Measurements from ENCODE around the gene CLMN. TPM values are rescaled to one million over a fixed set of nuclear protein-coding genes. Genes with fewer than 3 reads are reported as not detected.

CLMN gene
- total RNA-seq, 1 experiment from 2014 or later, result 111 TPM

DNA sequence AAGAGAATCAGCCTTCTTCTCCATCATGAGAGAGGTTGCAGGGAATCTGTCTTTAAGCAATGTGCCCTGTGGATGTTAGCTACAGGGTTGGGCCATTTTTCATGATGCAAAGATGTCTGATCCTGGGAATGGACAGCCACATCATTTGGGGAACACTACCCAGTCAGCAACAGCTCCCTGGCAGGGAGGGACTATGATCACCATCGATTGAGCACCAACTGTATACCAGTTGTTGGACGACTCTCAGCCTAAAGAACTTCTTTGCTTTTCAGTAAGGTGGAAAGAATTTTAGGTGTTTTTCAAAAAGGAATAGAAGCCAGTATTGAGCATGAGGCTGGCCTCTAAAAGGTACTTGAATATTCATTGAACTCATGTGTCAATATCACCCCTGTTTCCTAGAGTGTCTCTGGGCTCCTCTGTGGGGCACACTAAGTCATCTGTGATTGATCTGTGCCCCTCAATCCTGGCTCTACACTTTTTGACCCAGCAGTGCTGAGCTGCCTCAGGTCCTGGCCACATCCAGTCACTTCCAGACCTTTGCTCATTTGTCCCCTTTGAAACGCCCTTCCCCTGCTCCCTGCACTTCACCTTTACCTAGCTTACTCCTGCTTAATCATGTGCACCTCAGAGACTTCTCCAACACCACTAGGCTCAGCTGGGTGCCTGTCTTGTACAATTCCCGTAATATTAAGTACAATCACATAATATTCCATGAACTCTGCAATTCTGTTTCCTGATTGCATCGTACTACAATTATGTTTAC, 2.2 kb upstream of the CLMN start:
- peak overlapping the region; percentile 19 for H3K27ac Mint-ChIP-seq (ENCODE audit: unreplicated experiment)
- no peak overlapping the region for H3K4me3 Mint-ChIP-seq (ENCODE audit: low read depth, unreplicated experiment)
- no peaks in the 10 kb centered on the region for H3K27me3 Mint-ChIP-seq (ENCODE audit: unreplicated experiment)
- CTCF ChIA-PET, result no interaction called here
- BruUV-seq (replicated peaks), result no TSS peak
- no peaks in the 10 kb centered on the region for H3K9me3 Mint-ChIP-seq (ENCODE audit: low read depth, unreplicated experiment)
- DNase-seq, result no peak
- H3K36me3 Mint-ChIP-seq (ENCODE audit: insufficient read depth, unreplicated experiment), result peaks cover 36% of the 10 kb centered on the region
- peaks cover 39% of the 10 kb centered on the region for H3K4me1 Mint-ChIP-seq (ENCODE audit: low read depth, unreplicated experiment)
- intact Hi-C loops (cut with micrococcal nuclease; ENCODE audit: unreplicated experiment), result no loop called here
- no peak for TF ChIP-seq CTCF (IDR thresholded peaks at IDR 0.05; ENCODE audit: unreplicated experiment)

- H3K27me3 Mint-ChIP-seq (ENCODE audit: unreplicated experiment), result no peaks in the 10 kb centered on the region
- intact Hi-C loops (cut with micrococcal nuclease; ENCODE audit: unreplicated experiment), result no loop called here
- no peaks in the 10 kb centered on the region for H3K9me3 Mint-ChIP-seq (ENCODE audit: low read depth, unreplicated experiment)
- peaks cover 47% of the 10 kb centered on the region for H3K4me1 Mint-ChIP-seq (ENCODE audit: low read depth, unreplicated experiment)
- CTCF ChIA-PET, result no interaction called here
- peak overlapping the region; percentile 9 for H3K27ac Mint-ChIP-seq (ENCODE audit: unreplicated experiment)
- no TSS peak for BruUV-seq (replicated peaks)
- peak overlapping the region; percentile 97 for H3K4me3 Mint-ChIP-seq (ENCODE audit: low read depth, unreplicated experiment)
- peaks cover 38% of the 10 kb centered on the region for H3K36me3 Mint-ChIP-seq (ENCODE audit: insufficient read depth, unreplicated experiment)
- TF ChIP-seq CTCF (IDR thresholded peaks at IDR 0.05; ENCODE audit: unreplicated experiment), result no peak
- no peak for DNase-seq
These were observed 1.4 kb upstream of the CLMN start for GRCh38 chr14:95320955-95321600.

DNA sequence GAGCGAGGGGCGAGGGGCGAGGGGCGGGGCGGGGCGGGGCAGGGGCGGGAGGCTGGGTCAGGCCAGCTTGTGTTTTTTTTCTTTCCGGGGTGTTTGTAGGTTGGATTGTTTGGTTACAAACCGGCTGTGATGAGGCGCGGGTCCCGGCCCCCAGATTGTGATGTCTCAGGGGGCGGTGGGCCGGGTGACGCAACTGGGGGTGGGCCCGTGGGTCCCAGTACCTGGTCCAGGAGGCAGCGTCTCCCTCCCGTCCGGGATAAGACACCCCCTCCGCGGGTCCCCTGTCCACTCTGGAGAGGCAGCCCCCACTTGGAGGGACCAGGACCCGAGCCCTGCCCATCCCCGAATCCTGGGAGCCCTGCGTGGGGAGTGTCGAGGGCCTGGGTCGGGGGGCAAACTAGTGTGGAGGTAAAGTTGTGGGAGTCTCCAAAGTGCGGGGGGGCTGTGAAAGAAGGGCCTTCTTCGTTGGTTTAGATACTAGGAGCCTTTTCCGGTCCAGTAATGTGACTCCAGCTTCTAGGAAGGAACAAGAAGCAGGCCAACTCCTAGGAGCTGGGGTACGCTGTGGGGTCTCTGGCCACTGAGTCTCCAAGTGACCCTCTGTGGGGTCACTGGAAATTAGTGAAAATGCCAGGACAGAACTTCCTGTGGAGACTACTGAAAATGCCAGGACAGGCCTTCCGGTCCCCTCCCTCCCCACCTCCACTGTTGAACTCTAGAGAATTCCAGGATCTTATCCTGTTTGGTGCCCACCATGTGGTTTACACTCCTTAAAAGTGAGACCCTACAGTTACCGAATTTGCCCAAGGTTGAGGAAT, 579 bp upstream of the CLMN start:
- TSS peak; percentile 39 for BruUV-seq (replicated peaks)
- TF ChIP-seq CTCF (IDR thresholded peaks at IDR 0.05; ENCODE audit: unreplicated experiment), result no peak
- DNase-seq, result no peak
- Mint-ChIP-seq H3K36me3 (ENCODE audit: insufficient read depth, unreplicated experiment) (peaks cover 38% of the 10 kb centered on the region), H3K4me3 (ENCODE audit: low read depth, unreplicated experiment) (peak overlapping the region; percentile 97), H3K27ac (ENCODE audit: unreplicated experiment) (peak overlapping the region; percentile 39), H3K9me3 (ENCODE audit: low read depth, unreplicated experiment) (no peaks in the 10 kb centered on the region), H3K27me3 (ENCODE audit: unreplicated experiment) (no peaks in the 10 kb centered on the region), H3K4me1 (ENCODE audit: low read depth, unreplicated experiment) (peaks cover 55% of the 10 kb centered on the region)
- CTCF ChIA-PET, result no interaction called here
- intact Hi-C loops (cut with micrococcal nuclease; ENCODE audit: unreplicated experiment), result no loop called here

- Mint-ChIP-seq H3K4me3 (ENCODE audit: low read depth, unreplicated experiment) (peak overlapping the region; percentile 97), H3K9me3 (ENCODE audit: low read depth, unreplicated experiment) (no peaks in the 10 kb centered on the region), H3K36me3 (ENCODE audit: insufficient read depth, unreplicated experiment) (peaks cover 47% of the 10 kb centered on the region), H3K4me1 (ENCODE audit: low read depth, unreplicated experiment) (peaks cover 71% of the 10 kb centered on the region), H3K27me3 (ENCODE audit: unreplicated experiment) (no peaks in the 10 kb centered on the region), H3K27ac (ENCODE audit: unreplicated experiment) (peak overlapping the region; percentile 87)
- BruUV-seq (replicated peaks), result no TSS peak
- CTCF ChIA-PET, result interaction anchor here (1.1 kb wide), 1 partner anchor 22 kb away, joined by 5 read pairs; no protein-coding TSS in a partner anchor
- peak; percentile 32 for DNase-seq
- no peak for TF ChIP-seq CTCF (IDR thresholded peaks at IDR 0.05; ENCODE audit: unreplicated experiment)
- intact Hi-C loops (cut with micrococcal nuclease; ENCODE audit: unreplicated experiment), result loop anchor here (2.0 to 10.0 kb wide), 3 partner anchors 54 to 124 kb away; no protein-coding TSS in a partner anchor
These were observed 1.1 kb downstream of the CLMN start for GRCh38 chr14:95318399-95319311.

All from Calu3 (cell line).